GM12874 (cell line): ENCODE results near the gene SPATA16.

ENCODE experiments used
- CTCF ChIP-seq: IDR thresholded peaks from 2 replicates; pipeline ENCODE4 v1.5.1; 2011; ENCODE audit warnings: low read depth, mild to moderate bottlenecking, control low read depth, low read length, moderate library complexity; ENCODE audit not compliant: insufficient read depth

Gene SPATA16

GRCh38 chr3:172853921-172854666, 286.9 kb downstream of the SPATA16 start:
- TF ChIP-seq CTCF = no peak

- no peak for TF ChIP-seq CTCF
Observed at GRCh38 chr3:172853005-172853404, 288.0 kb downstream of the SPATA16 start.

- TF ChIP-seq CTCF = no peak
Observed at GRCh38 chr3:172848910-172849309, 292.1 kb downstream of the SPATA16 start.

GRCh38 chr3:172847292-172847691, 293.7 kb downstream of the SPATA16 start:
- TF ChIP-seq CTCF = no peak

GRCh38 chr3:172846706-172847105, 294.3 kb downstream of the SPATA16 start:
- no peak for TF ChIP-seq CTCF

- no peak for TF ChIP-seq CTCF
Observed at GRCh38 chr3:172846103-172846561, 294.9 kb downstream of the SPATA16 start.

GRCh38 chr3:172844428-172844827, 296.6 kb downstream of the SPATA16 start:
- no peak for TF ChIP-seq CTCF
